HepG2 (cell line): ENCODE data around the gene ATP11A. TPM values are rescaled to one million over a fixed set of nuclear protein-coding genes. Genes with fewer than 3 reads are reported as not detected.
A peak's percentile ranks its signal among the peaks of the same experiment; 100 is the strongest.

Experiments
- ATAC-seq: fragments of 200-7000 bp; cut with Tn5 transposase; 3 replicates; pipeline ENCODE4 v1.9.1; 2020; ENCODE audit warnings: mild to moderate bottlenecking, moderate library complexity
- BruUV-seq: library from RNA; stranded (reverse); fragments of 400-500 nt; replicated peaks from 2 replicates; lab custom pipeline; 2021; lab: Mats Ljungman, UMichigan
- CTCF ChIA-PET: fragments of 300-600 bp; formaldehyde crosslinking; extraction: SDS; loops from one replicate; lab custom pipeline; 2021; ENCODE audit warnings: low total read pairs, inconsistent platforms, low intra/inter-chr PET ratio; lab: Yijun Ruan, JAX
- POLR2A ChIA-PET: fragments of 350-600 bp; sonication (Branson Sonifier 250); formaldehyde crosslinking; loops from one replicate; lab custom pipeline; 2020; ENCODE audit warnings: antibody characterized with exemption, inconsistent platforms; lab: Yijun Ruan, JAX
- DNase-seq: peaks from one replicate; pipeline ENCODE4 v3.0.0-alpha.2; 2015; ENCODE audit warnings: low spot score
- FAIRE-seq: peaks from 3 replicates; lab custom pipeline; 2011; peaks lifted over from hg19 to GRCh38; lab: Jason Lieb, UNC
- H2AFZ ChIP-seq: one replicate; pipeline ENCODE4 v1.6.1; 2011; ENCODE audit warnings: low read length, inconsistent platforms
- H3K27ac ChIP-seq: fragments of 300-600 bp; 3 replicates; pipeline ENCODE4 v1.8.0; 2011; ENCODE audit warnings: mixed run types, mild to moderate bottlenecking, mixed read lengths, low read length, inconsistent platforms; ENCODE audit not compliant: insufficient read depth; ENCODE audit errors: extremely low read length
- H3K27me3 ChIP-seq, 2 experiments: fragments of 200-600 bp in 1 of 2; 2 replicates in 1 of 2; 3 replicates in 1 of 2; pipeline versions ENCODE4 v1.6.0 to v1.8.0; 2011; ENCODE audit warnings: low read length in 2 of 2, mild to moderate bottlenecking in 2 of 2, moderate library complexity in 2 of 2, inconsistent platforms in 1 of 2; ENCODE audit not compliant: insufficient read depth in 2 of 2, control insufficient read depth in 1 of 2
- H3K36me3 ChIP-seq, 2 experiments: fragments of 200-600 bp in 1 of 2; replicated peaks in 1 of 2; 2 replicates in 1 of 2; 3 replicates in 1 of 2; pipeline versions ENCODE4 v1.5.1 to v1.8.0; 2011; ENCODE audit warnings: low read length in 2 of 2, inconsistent platforms in 1 of 2; ENCODE audit not compliant: insufficient read depth in 2 of 2, control insufficient read depth in 1 of 2
- H3K4me1 ChIP-seq: 2 replicates; pipeline ENCODE4 v1.5.1; 2012; ENCODE audit warnings: low read length, inconsistent platforms; ENCODE audit not compliant: insufficient read depth
- H3K4me2 ChIP-seq: 2 replicates; pipeline ENCODE4 v1.6.0; 2011; ENCODE audit warnings: low read depth, low read length, inconsistent platforms
- H3K4me3 ChIP-seq, 3 experiments: fragments of 200-600 bp in 1 of 3; sonication (generic), shearing (Covaris generic) in 1 of 3; replicated peaks in 1 of 3; 2 replicates each; pipeline ENCODE4 v1.5.1; 2011 to 2016; ENCODE audit warnings: low read length in 3 of 3, inconsistent platforms in 2 of 3, low read depth in 2 of 3, mild to moderate bottlenecking in 2 of 3, control low read depth in 1 of 3, mixed read lengths in 1 of 3; ENCODE audit not compliant: insufficient read depth in 1 of 3
- H3K79me2 ChIP-seq: one replicate; pipeline ENCODE4 v1.6.1; 2011; ENCODE audit warnings: low read length, inconsistent platforms; ENCODE audit not compliant: insufficient read depth
- H3K9ac ChIP-seq: 2 replicates; pipeline ENCODE4 v1.6.0; 2011; ENCODE audit warnings: mild to moderate bottlenecking, low read depth, low read length, inconsistent platforms; ENCODE audit not compliant: insufficient read depth
- H3K9me3 ChIP-seq: 2 replicates; pipeline ENCODE4 v1.5.1; 2012; ENCODE audit warnings: mild to moderate bottlenecking, low read length
- H4K20me1 ChIP-seq: 2 replicates; pipeline ENCODE4 v1.6.0; 2011; ENCODE audit warnings: inconsistent platforms, mild to moderate bottlenecking, low read length, moderate library complexity; ENCODE audit not compliant: insufficient read depth
- ATF5 ChIP-seq: sonication (generic); formaldehyde crosslinking; IDR thresholded peaks from 2 replicates; pipeline ENCODE4 v1.4.0; 2020; ENCODE audit warnings: mild to moderate bottlenecking, low read depth, missing genetic modification reagents
- RBM22 ChIP-seq: fragments of 200-400 bp; formaldehyde crosslinking; optimal IDR thresholded peaks from 2 replicates; pipeline ENCODE3; 2017; ENCODE audit warnings: mild to moderate bottlenecking, low read length, moderate library complexity
- ZBTB42 ChIP-seq: sonication (generic); formaldehyde crosslinking; IDR thresholded peaks from 2 replicates; pipeline ENCODE4 v1.5.0; 2020; ENCODE audit warnings: mild to moderate bottlenecking, missing genetic modification reagents
- ZNF33B ChIP-seq: sonication (generic); formaldehyde crosslinking; IDR thresholded peaks from 2 replicates; pipeline ENCODE4 v1.5.1; 2020; ENCODE audit warnings: mild to moderate bottlenecking, missing genetic modification reagents
- WGBS: methylation state at CpG from one replicate; pipeline ENCODE4 v1.1.6; 2017; ENCODE audit warnings: low lambda C conversion rate; 5-methylcytosine and 5-hydroxymethylcytosine counted together
- in situ Hi-C: cut with HindIII; loops from 2 replicates; pipeline ENCODE4 v1.10.0; 2017; ENCODE audit warnings: low pct_unique_long_range_greater_than_20kb; ENCODE audit not compliant: extremely low pct_ligation_motif_present
- intact Hi-C: fragments of 100-400 bp; cut with micrococcal nuclease; formaldehyde crosslinking; loops from one replicate; pipeline ENCODE4 v1.10.0; 2022; ENCODE audit not compliant: unreplicated experiment
- polyA plus RNA-seq, 8 experiments: library from polyadenylated mRNA; depleted of rRNA in 3 of 8; stranded (reverse) in 7 of 8; unstranded in 1 of 8; fragments of >200 nt; fragmentation: Illumina TruSeq in 4 of 8; extraction: Trizol in 4 of 8; gene quantifications; 2 replicates each; pipeline versions ENCODE4 v1.2.1 to v1.2.3, GENCODE V29; 2011 to 2016; ENCODE audit warnings: low read depth in 4 of 8, missing spikeins in 1 of 8, mixed read lengths in 1 of 8; ENCODE audit not compliant: insufficient read depth in 1 of 8
- total RNA-seq, 5 experiments: library from RNA; depleted of rRNA; stranded (reverse); fragments of >200 nt; fragmentation: Illumina TruSeq; extraction: Trizol; gene quantifications; 2 replicates each; pipeline ENCODE4 v1.2.3, GENCODE V29; 2016; ENCODE audit warnings: low read depth in 1 of 5

The ATP11A gene
- total and polyA plus RNA-seq, 2 of the 13 experiments (the other 11 are each of a cell fraction or from before 2014, with no cell fraction given): 18.4 to 20.1 TPM

GRCh38 chr13:112828082-112828699 is 138.4 kb downstream of the ATP11A start:
- CTCF ChIA-PET: no interaction called here
- no peak overlapping the region for H3K4me2 ChIP-seq
- intact Hi-C loops: no loop called here
- no peaks in the 10 kb centered on the region for H3K27me3 ChIP-seq
- H3K36me3 ChIP-seq: peaks cover 40 to 95% of the 10 kb centered on the region in 2 experiments
- 94% methylated on average over 19 of the region's 19 CpGs for WGBS
- H3K9ac ChIP-seq: no peak overlapping the region
- no peaks in the 10 kb centered on the region for H3K9me3 ChIP-seq
- H3K79me2 ChIP-seq: no peaks in the 10 kb centered on the region
- H3K4me3 ChIP-seq: no peak overlapping the region
- no TSS peak for BruUV-seq
- TF ChIP-seq ZNF33B (no peak), ATF5 (CRISPR knock-in tag) (no peak)
- TF ChIP-seq, all 625 proteins: peak for 0
- no peaks in the 10 kb centered on the region for H3K4me1 ChIP-seq
- DNase-seq (no peak), ATAC-seq (no peak), FAIRE-seq (no peak)
- in situ Hi-C loops: no loop called here
- POLR2A ChIA-PET: no interaction called here
- H4K20me1 ChIP-seq: no peaks in the 10 kb centered on the region
- H2AFZ ChIP-seq: no peak overlapping the region
- H3K27ac ChIP-seq: no peak overlapping the region

- peak; percentile 45 for TF ChIP-seq RBM22
- no peak for TF ChIP-seq ZBTB42 (CRISPR knock-in tag)
- TF ChIP-seq, all 625 proteins: peak for 1
- Histone ChIP-seq H4K20me1 (no peaks in the 10 kb centered on the region), H3K4me2 (no peak overlapping the region), H3K9ac (no peak overlapping the region), H3K36me3 (peaks cover 44 to 97% of the 10 kb centered on the region in 2 experiments), H3K79me2 (no peaks in the 10 kb centered on the region), H3K4me1 (no peaks in the 10 kb centered on the region), H3K4me3 (no peak overlapping the region), H3K27ac (no peak overlapping the region), H3K27me3 (no peaks in the 10 kb centered on the region), H2AFZ (no peak overlapping the region), H3K9me3 (no peaks in the 10 kb centered on the region)
- 98% methylated on average over 12 of the region's 15 CpGs for WGBS
- no peak for DNase-seq
- CTCF ChIA-PET: no interaction called here
- no peak for ATAC-seq
- in situ Hi-C loops: no loop called here
- intact Hi-C loops: no loop called here
- POLR2A ChIA-PET: no interaction called here
- no peak for FAIRE-seq
- no TSS peak for BruUV-seq
These were observed 138.9 kb downstream of the ATP11A start for GRCh38 chr13:112828756-112829155.
